NB4 (cell line): Measurements from ENCODE around the gene EDDM3A.

Experiments used
- POLR2A ChIP-seq: IDR thresholded peaks from 2 replicates; pipeline ENCODE4 v1.6.1; 2011; ENCODE audit warnings: mild to moderate bottlenecking; ENCODE audit not compliant: insufficient read length; ENCODE audit errors: extremely low read depth
- TF ChIP-seq, protein P1 (sequence below): IDR thresholded peaks from one replicate; pipeline ENCODE4 v1.5.1; 2012; ENCODE audit warnings: low read depth, low read length

GRCh38 chr14:20790464-20791116, 44.9 kb downstream of the EDDM3A start:
- TF ChIP-seq, protein P1, sequence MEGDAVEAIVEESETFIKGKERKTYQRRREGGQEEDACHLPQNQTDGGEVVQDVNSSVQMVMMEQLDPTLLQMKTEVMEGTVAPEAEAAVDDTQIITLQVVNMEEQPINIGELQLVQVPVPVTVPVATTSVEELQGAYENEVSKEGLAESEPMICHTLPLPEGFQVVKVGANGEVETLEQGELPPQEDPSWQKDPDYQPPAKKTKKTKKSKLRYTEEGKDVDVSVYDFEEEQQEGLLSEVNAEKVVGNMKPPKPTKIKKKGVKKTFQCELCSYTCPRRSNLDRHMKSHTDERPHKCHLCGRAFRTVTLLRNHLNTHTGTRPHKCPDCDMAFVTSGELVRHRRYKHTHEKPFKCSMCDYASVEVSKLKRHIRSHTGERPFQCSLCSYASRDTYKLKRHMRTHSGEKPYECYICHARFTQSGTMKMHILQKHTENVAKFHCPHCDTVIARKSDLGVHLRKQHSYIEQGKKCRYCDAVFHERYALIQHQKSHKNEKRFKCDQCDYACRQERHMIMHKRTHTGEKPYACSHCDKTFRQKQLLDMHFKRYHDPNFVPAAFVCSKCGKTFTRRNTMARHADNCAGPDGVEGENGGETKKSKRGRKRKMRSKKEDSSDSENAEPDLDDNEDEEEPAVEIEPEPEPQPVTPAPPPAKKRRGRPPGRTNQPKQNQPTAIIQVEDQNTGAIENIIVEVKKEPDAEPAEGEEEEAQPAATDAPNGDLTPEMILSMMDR = no peak
- no peak for TF ChIP-seq POLR2A
